Measurements from ENCODE around the gene ANKDD1A. TPM values are rescaled to one million over a fixed set of nuclear protein-coding genes. Genes with fewer than 3 reads are reported as not detected.

Gene ANKDD1A
- polyA plus RNA-seq, 3 donors = 0.49 to 3.5 (median 0.90) TPM

- Histone ChIP-seq H3K27me3 (ENCODE audit: control insufficient read depth in 2 of 2, insufficient read depth in 2 of 2, low read length in 2 of 2) (no peaks in the 10 kb centered on the region), H3K9me3 (replicated peaks in 1 of 2; ENCODE audit: control insufficient read depth in 1 of 2, insufficient read depth in 1 of 2, low read length in 2 of 2) (peaks cover 6 to 10% of the 10 kb centered on the region in 2 donors), H4K20me1 (ENCODE audit: insufficient read depth, low read length) (no peaks in the 10 kb centered on the region), H2AFZ (ENCODE audit: insufficient read depth, low read depth, low read length, poor library complexity, severe bottlenecking) (no peak overlapping the region), H3K4me2 (replicated peaks; ENCODE audit: extremely low read depth, low read length, poor library complexity, severe bottlenecking) (no peak overlapping the region), H3K4me1 (ENCODE audit: control insufficient read depth in 1 of 2, insufficient read depth in 2 of 2, low read length in 2 of 2) (peaks cover 18 to 34% of the 10 kb centered on the region in 2 donors), H3K36me3 (replicated peaks in 1 of 2; ENCODE audit: control insufficient read depth in 1 of 2, insufficient read depth in 2 of 2, low read length in 2 of 2) (no peaks in the 10 kb centered on the region), H3K9ac (ENCODE audit: insufficient read depth, low read length, poor library complexity, severe bottlenecking) (no peak overlapping the region), H3K4me3 (replicated peaks in 1 of 3; ENCODE audit: low read depth in 2 of 3, low read length in 3 of 3) (no peak overlapping the region), H3K27ac (ENCODE audit: low read depth in 1 of 2, low read length in 2 of 2) (no peak overlapping the region), H3K79me2 (ENCODE audit: insufficient read depth, low read length) (no peaks in the 10 kb centered on the region)
- intact Hi-C loops (cut with micrococcal nuclease) = no loop called here
- Mint-ChIP-seq H3K27ac (peak overlapping the region in 1 of 7 donors; percentile 71), H3K4me3 (no peak overlapping the region), H3K27me3 (ENCODE audit: low read depth in 3 of 3) (peaks cover 0 to 4% (median 4%) of the 10 kb centered on the region in 3 donors), H3K4me1 (peaks cover 34% of the 10 kb centered on the region), H3K36me3 (peaks cover 0 to 13% of the 10 kb centered on the region in 2 donors), H3K9me3 (peaks cover 6 to 11% (median 10%) of the 10 kb centered on the region in 7 donors)
- WGBS (ENCODE audit: insufficient coverage) = 100% methylated on average over 1 of the region's 4 CpGs
- TF ChIP-seq, protein P1, sequence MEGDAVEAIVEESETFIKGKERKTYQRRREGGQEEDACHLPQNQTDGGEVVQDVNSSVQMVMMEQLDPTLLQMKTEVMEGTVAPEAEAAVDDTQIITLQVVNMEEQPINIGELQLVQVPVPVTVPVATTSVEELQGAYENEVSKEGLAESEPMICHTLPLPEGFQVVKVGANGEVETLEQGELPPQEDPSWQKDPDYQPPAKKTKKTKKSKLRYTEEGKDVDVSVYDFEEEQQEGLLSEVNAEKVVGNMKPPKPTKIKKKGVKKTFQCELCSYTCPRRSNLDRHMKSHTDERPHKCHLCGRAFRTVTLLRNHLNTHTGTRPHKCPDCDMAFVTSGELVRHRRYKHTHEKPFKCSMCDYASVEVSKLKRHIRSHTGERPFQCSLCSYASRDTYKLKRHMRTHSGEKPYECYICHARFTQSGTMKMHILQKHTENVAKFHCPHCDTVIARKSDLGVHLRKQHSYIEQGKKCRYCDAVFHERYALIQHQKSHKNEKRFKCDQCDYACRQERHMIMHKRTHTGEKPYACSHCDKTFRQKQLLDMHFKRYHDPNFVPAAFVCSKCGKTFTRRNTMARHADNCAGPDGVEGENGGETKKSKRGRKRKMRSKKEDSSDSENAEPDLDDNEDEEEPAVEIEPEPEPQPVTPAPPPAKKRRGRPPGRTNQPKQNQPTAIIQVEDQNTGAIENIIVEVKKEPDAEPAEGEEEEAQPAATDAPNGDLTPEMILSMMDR (IDR thresholded peaks at IDR 0.05) = no peak
- DNase-seq = no peak
Measured at GRCh38 chr15:64903326-64903950, 8.3 kb upstream of the ANKDD1A start.

DNA sequence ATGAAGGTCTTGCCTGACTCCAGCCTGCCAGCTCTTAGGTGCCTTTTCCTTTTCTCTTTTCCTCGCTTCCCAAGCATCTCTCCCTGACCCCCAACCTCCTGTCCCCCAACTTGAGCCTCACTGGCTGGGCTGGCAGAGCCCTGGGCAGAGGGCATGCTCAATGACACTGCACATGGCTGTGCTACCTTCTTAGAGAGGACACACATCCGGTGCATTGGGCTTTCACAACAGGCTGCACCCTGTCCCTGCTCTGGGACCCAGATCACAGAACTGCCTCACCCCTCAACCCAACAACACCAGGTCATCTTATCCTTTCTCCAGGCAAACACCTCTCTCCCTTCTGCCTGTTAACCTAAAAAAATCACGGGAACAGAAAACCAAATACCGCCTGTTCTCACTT lies 7.5 kb upstream of the ANKDD1A start:
- H3K9me3 ChIP-seq (replicated peaks in 1 of 2; ENCODE audit: control insufficient read depth in 1 of 2, insufficient read depth in 1 of 2, low read length in 2 of 2) = peaks cover 6 to 10% of the 10 kb centered on the region in 2 donors
- 81% methylated on average over 2 of the region's 4 CpGs for WGBS (ENCODE audit: insufficient coverage)
- H3K27ac Mint-ChIP-seq = peak overlapping the region in 2 of 7 donors; percentile 71 to 72

More for the DNA sequence above, 7.5 kb upstream of the ANKDD1A start:
- Histone ChIP-seq H3K27ac (ENCODE audit: low read depth in 1 of 2, low read length in 2 of 2) (no peak overlapping the region), H3K4me2 (replicated peaks; ENCODE audit: extremely low read depth, low read length, poor library complexity, severe bottlenecking) (no peak overlapping the region), H3K36me3 (replicated peaks in 1 of 2; ENCODE audit: control insufficient read depth in 1 of 2, insufficient read depth in 2 of 2, low read length in 2 of 2) (no peaks in the 10 kb centered on the region), H3K4me1 (ENCODE audit: control insufficient read depth in 1 of 2, insufficient read depth in 2 of 2, low read length in 2 of 2) (peaks cover 17 to 28% of the 10 kb centered on the region in 2 donors), H4K20me1 (ENCODE audit: insufficient read depth, low read length) (no peaks in the 10 kb centered on the region), H3K9ac (ENCODE audit: insufficient read depth, low read length, poor library complexity, severe bottlenecking) (no peak overlapping the region), H3K4me3 (replicated peaks in 1 of 3; ENCODE audit: low read depth in 2 of 3, low read length in 3 of 3) (no peak overlapping the region), H3K79me2 (ENCODE audit: insufficient read depth, low read length) (no peaks in the 10 kb centered on the region), H3K27me3 (ENCODE audit: control insufficient read depth in 2 of 2, insufficient read depth in 2 of 2, low read length in 2 of 2) (no peaks in the 10 kb centered on the region), H2AFZ (ENCODE audit: insufficient read depth, low read depth, low read length, poor library complexity, severe bottlenecking) (no peak overlapping the region)
- TF ChIP-seq, protein P1 (IDR thresholded peaks at IDR 0.05) = no peak
- no peak for DNase-seq
- peak overlapping the region in 1 of 2 donors; percentile 46 for H3K4me3 Mint-ChIP-seq
- peaks cover 6 to 11% (median 10%) of the 10 kb centered on the region in 7 donors for H3K9me3 Mint-ChIP-seq
- peaks cover 0 to 17% of the 10 kb centered on the region in 2 donors for H3K36me3 Mint-ChIP-seq
- peaks cover 32% of the 10 kb centered on the region for H3K4me1 Mint-ChIP-seq
- peaks cover 0 to 11% (median 7%) of the 10 kb centered on the region in 3 donors for H3K27me3 Mint-ChIP-seq (ENCODE audit: low read depth in 3 of 3)
- intact Hi-C loops (cut with micrococcal nuclease) = loop anchor here (2.0 kb wide), 2 partner anchors 53 to 173 kb away; no protein-coding TSS in a partner anchor

All from CD14-positive monocyte (primary cell).